GM06990 (cell line): ENCODE data around the gene PEPD.
"Not testable (repeated sequence)": the region's sequence is repeated elsewhere in the genome, so short reads cannot be mapped to it uniquely, and the experiment has no call there.

Experiments used
- DNase-seq: peaks from one replicate; pipeline ENCODE4 v3.0.0-alpha.2; 2011; ENCODE audit not compliant: insufficient read length; ENCODE audit errors: extremely low read depth
- H3K27me3 ChIP-seq: replicated peaks from 2 replicates; pipeline ENCODE4 v1.6.0; 2011; ENCODE audit warnings: low read length; ENCODE audit not compliant: control insufficient read depth, insufficient read depth
- H3K36me3 ChIP-seq: 2 replicates; pipeline ENCODE4 v1.5.1; 2011; ENCODE audit warnings: low read length; ENCODE audit not compliant: control insufficient read depth, insufficient read depth
- H3K4me3 ChIP-seq: replicated peaks from 2 replicates; pipeline ENCODE4 v1.5.1; 2011; ENCODE audit warnings: low read depth, mild to moderate bottlenecking, control low read depth, low read length
- TF ChIP-seq, protein P1 (sequence below): IDR thresholded peaks from 2 replicates; pipeline ENCODE4 v1.5.1; 2011; ENCODE audit warnings: low read length, control low read depth, mild to moderate bottlenecking, inconsistent platforms; ENCODE audit not compliant: insufficient read depth, poor library complexity, severe bottlenecking

Gene PEPD

DNA sequence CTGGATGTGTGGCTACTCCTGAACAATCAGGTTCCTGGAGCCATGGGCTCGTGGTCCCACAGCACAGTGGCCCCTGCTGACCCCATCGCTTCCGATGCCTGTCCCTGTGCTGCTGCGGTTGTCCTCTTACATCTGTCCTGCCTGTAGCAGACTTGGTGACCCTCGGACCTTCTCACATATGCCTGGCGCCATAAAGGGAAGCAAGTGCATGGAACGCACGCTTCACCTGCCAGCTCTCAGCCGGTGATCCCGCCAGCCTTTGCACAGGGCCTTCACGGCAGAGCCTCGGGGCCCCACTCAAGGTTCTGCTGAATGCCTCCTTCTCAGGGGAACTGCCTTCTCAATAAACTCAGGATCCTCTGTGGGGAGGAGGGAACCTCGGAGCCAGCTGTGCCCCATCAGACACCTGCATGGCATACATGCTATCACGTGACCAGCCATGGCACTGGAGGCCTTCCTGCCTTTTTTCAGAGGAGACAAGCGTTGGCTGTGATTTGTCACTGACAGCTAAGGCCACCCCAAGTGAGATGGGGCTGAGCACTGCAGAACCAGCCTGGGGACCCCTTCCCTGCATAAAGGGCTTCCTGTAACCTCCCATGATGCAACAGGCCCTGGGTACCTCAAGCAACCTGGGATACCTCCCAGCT lies 24.3 kb downstream of the PEPD start:
- no peak for DNase-seq
- TF ChIP-seq, protein P1, sequence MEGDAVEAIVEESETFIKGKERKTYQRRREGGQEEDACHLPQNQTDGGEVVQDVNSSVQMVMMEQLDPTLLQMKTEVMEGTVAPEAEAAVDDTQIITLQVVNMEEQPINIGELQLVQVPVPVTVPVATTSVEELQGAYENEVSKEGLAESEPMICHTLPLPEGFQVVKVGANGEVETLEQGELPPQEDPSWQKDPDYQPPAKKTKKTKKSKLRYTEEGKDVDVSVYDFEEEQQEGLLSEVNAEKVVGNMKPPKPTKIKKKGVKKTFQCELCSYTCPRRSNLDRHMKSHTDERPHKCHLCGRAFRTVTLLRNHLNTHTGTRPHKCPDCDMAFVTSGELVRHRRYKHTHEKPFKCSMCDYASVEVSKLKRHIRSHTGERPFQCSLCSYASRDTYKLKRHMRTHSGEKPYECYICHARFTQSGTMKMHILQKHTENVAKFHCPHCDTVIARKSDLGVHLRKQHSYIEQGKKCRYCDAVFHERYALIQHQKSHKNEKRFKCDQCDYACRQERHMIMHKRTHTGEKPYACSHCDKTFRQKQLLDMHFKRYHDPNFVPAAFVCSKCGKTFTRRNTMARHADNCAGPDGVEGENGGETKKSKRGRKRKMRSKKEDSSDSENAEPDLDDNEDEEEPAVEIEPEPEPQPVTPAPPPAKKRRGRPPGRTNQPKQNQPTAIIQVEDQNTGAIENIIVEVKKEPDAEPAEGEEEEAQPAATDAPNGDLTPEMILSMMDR, result no peak
- Histone ChIP-seq H3K4me3 (no peak overlapping the region), H3K36me3 (peaks cover 2% of the 10 kb centered on the region), H3K27me3 (no peaks in the 10 kb centered on the region)

DNA sequence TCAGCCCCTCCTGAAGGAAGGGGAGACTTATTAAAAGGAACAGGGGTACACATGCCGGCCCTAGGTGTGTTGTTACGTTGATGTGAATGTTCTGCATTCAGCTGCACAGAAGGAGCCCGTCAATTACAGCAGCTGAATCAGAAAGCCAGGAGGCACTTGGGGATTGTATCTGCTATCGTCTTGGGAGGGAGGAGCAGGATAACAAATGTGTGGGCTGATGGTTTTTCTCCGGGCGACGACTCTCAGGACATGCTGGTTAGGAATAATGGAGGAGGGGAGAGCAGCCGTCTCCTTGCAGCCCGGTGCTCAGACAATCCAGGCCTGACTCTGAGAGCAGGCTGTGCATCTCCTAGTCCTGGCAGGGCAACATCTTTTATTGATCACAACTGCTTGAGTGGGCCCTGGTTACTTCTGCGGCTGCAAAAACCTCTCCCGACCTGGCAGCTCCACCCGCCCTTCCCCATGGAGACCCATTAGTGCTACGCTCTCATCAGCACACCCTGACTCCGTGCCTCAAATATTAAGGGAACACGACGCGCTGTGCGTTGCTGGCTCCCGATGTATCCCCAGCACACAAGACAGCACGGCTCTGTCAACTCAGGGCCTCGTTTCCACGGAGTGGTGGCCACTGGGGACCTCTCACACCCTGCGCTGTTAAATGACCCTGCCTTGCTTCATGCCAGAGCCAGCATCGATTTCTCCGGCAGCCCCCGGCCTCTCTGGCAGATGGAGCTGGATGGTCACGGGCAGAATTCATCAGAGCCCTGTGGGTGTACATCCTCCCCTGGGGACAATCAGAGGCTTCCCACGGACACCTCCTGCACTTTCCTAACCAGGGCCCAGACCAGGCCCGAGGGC lies 25.3 kb downstream of the PEPD start:
- no peaks in the 10 kb centered on the region for H3K27me3 ChIP-seq
- no peak overlapping the region for H3K4me3 ChIP-seq
- DNase-seq, result no peak
- TF ChIP-seq, protein P1, result no peak
- H3K36me3 ChIP-seq, result peaks cover 2% of the 10 kb centered on the region

DNA sequence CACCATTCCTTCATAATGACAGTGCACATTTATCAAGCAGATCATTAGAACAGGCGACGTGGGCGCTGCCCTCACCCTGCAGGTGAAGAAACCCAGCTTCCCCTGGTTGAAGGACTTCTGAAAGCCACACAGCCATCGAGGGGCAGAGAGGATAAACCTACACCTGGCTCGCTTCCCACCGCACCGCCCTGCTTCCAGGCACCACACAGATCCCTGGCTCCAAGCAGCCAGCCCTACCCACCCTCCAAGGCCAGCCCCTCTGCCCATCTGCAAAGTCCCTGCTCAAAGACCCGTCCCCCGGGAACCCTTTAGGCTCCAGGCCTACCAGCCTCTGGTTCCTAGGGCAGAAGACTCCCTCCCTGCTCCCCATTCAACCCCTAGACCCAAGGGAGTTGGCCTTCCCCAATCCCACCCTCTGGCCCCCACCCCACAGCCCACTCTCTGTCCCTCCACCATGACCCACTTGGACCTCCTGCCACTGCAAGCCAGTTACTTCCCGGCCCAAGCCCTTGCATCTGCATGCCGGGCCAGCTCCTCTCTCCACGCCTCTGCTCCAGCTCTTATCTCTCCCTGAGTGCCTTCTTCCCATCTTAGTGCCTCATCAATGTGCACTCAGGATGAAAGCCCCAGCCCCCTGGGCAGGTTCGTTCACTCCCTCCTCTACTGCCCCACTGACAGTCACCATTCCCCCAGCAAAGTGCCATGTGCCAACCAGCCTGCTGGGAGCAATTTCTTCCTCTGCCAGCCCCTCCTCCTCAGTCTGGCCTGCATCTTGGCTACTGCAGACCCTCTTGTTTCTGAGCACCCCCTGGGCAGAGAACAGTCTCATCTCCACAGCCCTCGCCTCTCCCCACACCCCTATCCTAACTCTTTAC lies 28.0 kb downstream of the PEPD start:
- H3K27me3 ChIP-seq, result no peaks in the 10 kb centered on the region
- TF ChIP-seq, protein P1, result no peak
- H3K36me3 ChIP-seq, result no peaks in the 10 kb centered on the region
- no peak overlapping the region for H3K4me3 ChIP-seq
- no peak for DNase-seq

DNA sequence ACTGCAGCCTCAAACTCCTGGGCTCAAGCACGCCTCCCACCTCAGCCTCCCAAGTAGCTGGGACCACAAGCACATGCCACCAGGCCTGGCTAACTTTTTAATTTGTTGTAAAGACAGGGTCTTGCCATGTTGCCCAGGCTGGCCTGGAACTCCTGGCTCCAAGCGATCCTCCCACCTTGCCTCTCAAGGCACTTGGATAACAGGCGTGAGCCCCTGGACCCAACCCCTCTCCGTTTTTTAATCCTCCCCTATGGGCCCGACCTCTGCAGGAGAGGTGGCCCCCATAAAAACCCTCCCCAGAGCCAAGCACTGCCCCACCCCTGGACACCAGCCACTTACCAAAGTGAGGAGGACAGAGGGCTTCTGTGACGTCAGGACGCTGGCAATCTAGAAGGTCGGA lies 28.6 kb downstream of the PEPD start:
- no peaks in the 10 kb centered on the region for H3K36me3 ChIP-seq
- H3K27me3 ChIP-seq, result no peaks in the 10 kb centered on the region
- TF ChIP-seq, protein P1, result no peak
- no peak for DNase-seq
- H3K4me3 ChIP-seq, result no peak overlapping the region

DNA sequence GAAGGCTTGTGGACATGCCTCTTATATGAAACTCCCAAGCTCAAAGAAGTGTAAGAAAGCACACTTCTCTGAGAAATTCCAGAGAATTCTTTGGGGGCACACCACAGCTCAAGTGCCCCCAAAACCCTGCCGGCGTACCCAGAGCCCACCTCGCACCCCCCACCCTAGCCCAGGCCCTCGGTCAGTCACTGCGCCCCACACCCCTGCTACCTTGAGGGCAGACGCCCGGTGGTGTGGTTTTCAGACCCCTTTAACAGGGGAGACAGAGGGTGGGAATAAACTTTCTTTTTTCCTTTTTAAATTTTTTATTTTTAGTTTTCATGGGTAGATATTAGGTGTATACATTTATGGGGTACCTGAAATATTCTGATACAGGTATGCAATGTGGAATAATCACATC lies 29.5 kb downstream of the PEPD start:
- TF ChIP-seq, protein P1, result no peak
- Histone ChIP-seq H3K36me3 (no peaks in the 10 kb centered on the region), H3K4me3 (no peak overlapping the region)

DNA sequence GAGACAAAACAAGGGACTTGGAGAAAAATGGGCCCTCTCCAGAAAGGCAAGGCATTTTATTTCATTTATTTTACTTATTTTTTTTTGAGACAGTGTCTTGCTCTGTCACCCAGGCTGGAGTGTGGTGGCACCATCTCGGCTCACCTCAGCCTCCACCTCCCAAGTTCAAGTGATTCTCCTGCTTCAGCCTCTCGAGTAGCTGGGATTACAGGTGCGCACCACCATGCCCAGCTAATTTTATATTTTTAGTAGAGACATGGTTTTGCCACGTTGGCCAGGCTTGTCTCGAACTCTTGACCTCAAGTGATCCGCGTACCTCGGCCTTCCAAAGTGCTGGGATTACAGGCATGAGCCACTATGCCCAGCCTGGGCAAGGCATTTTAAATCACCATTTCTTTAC lies 31.0 kb downstream of the PEPD start:
- H3K36me3 ChIP-seq, H3K4me3 ChIP-seq, DNase-seq, H3K27me3 ChIP-seq: not testable (repeated sequence)

More for the DNA sequence above, 29.5 kb downstream of the PEPD start:
- no peak for DNase-seq
- H3K27me3 ChIP-seq, result no peaks in the 10 kb centered on the region
